HL-60 (cell line): ENCODE measurements around the gene ALOXE3.

ENCODE experiments used
- DNase-seq, 2 experiments: peaks; one replicate each; pipeline ENCODE4 v3.0.0-alpha.2; 2010 to 2020; ENCODE audit warnings: low read depth in 1 of 2, low spot score in 1 of 2
- H3K27ac ChIP-seq: fragments of 250-450 bp; sonication (Bioruptor Pico); replicated peaks from 2 replicates; pipeline ENCODE4 v1.5.1; 2020; ENCODE audit warnings: mild to moderate bottlenecking, moderate library complexity
- H3K27me3 ChIP-seq: fragments of 250-450 bp; sonication (Bioruptor Pico); 2 replicates; pipeline ENCODE4 v1.5.1; 2021; ENCODE audit warnings: mild to moderate bottlenecking, moderate library complexity; ENCODE audit not compliant: insufficient read depth, poor library complexity, severe bottlenecking
- H3K4me3 ChIP-seq: replicated peaks from 2 replicates; pipeline ENCODE4 v1.5.1; 2011; ENCODE audit warnings: mild to moderate bottlenecking, control low read depth, low read length; ENCODE audit not compliant: insufficient read depth
- GABPA ChIP-seq: IDR thresholded peaks from 2 replicates; pipeline ENCODE4 v1.6.1; 2012; ENCODE audit warnings: low read depth
- POLR2AphosphoS5 ChIP-seq: IDR thresholded peaks from 2 replicates; pipeline ENCODE4 v1.6.1; 2012; ENCODE audit warnings: low read depth
- SPI1 ChIP-seq: IDR thresholded peaks from 2 replicates; pipeline ENCODE4 v1.6.1; 2012; ENCODE audit warnings: low read depth, mild to moderate bottlenecking, borderline replicate concordance
- long read RNA-seq: library from polyadenylated mRNA; unstranded; transcript quantifications from one replicate; pipeline ENCODE4 v2.0.0, GENCODE V29; 2020
- TF ChIP-seq, protein P1 (sequence below): IDR thresholded peaks from one replicate; pipeline ENCODE4 v1.5.1; 2011; ENCODE audit warnings: low read length, control low read depth, inconsistent platforms; ENCODE audit not compliant: insufficient read depth
- TF ChIP-seq, protein P2 (sequence below): IDR thresholded peaks from 2 replicates; pipeline ENCODE4 v1.6.1; 2012; ENCODE audit warnings: low read depth; ENCODE audit not compliant: insufficient replicate concordance

The ALOXE3 gene
- long read RNA-seq = 0 reads

DNA sequence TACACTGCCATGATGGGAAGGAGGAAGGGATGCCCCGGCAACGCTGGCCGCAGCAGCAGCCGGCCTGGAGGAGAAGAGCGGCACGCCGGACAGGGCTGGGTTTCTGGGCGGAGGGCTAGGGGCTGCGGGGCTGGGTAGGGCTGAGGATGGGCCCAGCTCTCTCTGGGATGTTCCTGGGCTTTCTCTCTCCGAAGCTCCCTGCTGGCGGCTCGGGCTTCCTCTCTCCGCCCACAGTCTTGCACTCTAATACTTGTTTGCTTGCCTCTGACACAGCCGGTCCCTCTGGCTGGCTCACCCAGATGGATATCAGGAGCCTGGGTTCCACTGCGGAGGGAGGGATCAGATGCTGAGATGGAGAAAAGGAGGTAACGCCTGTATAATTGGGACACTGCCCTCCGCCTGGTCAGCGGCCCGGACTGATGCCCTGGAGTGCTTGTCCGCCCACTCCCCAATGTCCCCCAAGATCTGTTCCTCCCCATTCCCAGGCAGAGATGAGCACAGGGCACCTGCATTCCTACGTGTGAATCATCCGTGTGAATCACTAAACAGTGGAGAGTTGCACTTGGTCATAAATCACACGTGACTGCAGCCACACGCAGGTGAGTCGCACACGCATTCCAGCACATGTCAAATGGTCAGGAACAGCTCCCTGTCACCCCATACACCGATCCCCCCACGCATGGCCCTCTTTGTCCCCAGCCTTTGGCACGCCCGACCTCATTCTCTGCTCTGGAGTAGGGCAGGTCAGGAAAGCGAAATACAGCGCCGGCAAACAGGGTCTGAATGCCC lies at the start of gene ALOXE3:
ALOXE3 (minus strand) TSS at position 535 of the 789 bp plus-strand sequence; CDS start at position 11, 524 bp downstream.
- TF ChIP-seq, protein P1, sequence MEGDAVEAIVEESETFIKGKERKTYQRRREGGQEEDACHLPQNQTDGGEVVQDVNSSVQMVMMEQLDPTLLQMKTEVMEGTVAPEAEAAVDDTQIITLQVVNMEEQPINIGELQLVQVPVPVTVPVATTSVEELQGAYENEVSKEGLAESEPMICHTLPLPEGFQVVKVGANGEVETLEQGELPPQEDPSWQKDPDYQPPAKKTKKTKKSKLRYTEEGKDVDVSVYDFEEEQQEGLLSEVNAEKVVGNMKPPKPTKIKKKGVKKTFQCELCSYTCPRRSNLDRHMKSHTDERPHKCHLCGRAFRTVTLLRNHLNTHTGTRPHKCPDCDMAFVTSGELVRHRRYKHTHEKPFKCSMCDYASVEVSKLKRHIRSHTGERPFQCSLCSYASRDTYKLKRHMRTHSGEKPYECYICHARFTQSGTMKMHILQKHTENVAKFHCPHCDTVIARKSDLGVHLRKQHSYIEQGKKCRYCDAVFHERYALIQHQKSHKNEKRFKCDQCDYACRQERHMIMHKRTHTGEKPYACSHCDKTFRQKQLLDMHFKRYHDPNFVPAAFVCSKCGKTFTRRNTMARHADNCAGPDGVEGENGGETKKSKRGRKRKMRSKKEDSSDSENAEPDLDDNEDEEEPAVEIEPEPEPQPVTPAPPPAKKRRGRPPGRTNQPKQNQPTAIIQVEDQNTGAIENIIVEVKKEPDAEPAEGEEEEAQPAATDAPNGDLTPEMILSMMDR = no peak
- TF ChIP-seq GABPA (no peak), SPI1 (no peak), POLR2AphosphoS5 (no peak)
- TF ChIP-seq, protein P2, sequence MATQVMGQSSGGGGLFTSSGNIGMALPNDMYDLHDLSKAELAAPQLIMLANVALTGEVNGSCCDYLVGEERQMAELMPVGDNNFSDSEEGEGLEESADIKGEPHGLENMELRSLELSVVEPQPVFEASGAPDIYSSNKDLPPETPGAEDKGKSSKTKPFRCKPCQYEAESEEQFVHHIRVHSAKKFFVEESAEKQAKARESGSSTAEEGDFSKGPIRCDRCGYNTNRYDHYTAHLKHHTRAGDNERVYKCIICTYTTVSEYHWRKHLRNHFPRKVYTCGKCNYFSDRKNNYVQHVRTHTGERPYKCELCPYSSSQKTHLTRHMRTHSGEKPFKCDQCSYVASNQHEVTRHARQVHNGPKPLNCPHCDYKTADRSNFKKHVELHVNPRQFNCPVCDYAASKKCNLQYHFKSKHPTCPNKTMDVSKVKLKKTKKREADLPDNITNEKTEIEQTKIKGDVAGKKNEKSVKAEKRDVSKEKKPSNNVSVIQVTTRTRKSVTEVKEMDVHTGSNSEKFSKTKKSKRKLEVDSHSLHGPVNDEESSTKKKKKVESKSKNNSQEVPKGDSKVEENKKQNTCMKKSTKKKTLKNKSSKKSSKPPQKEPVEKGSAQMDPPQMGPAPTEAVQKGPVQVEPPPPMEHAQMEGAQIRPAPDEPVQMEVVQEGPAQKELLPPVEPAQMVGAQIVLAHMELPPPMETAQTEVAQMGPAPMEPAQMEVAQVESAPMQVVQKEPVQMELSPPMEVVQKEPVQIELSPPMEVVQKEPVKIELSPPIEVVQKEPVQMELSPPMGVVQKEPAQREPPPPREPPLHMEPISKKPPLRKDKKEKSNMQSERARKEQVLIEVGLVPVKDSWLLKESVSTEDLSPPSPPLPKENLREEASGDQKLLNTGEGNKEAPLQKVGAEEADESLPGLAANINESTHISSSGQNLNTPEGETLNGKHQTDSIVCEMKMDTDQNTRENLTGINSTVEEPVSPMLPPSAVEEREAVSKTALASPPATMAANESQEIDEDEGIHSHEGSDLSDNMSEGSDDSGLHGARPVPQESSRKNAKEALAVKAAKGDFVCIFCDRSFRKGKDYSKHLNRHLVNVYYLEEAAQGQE = no peak
- Histone ChIP-seq H3K4me3 (peak within 1 kb of the TSS; percentile 65), H3K27ac (peak within 1 kb of the TSS; percentile 19; the same call in 1 of the 2 replicates), H3K27me3 (peaks cover 7% of the 10 kb centered on the region)
- DNase-seq = no peak

DNA sequence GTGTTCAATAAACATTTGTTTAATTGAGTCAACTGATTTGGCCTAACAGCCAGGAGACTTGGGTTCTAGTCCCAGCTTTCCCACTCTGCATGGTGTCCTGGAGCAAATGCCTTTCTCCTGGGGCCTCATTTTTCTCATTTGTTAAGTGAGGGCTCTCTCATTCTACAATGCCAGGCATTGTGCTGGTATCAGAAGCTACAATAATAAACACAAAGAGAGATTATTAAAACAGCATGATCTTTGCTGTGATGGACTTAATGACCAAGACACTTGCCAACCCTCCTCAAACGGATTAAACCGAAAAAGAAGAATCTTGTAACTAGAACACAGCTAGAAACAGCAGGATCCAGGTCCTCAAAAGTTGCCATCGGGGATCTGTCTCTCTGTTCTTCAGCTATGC lies 49.2 kb upstream of the ALOXE3 start:
- H3K4me3 ChIP-seq = no peak overlapping the region
- no peaks in the 10 kb centered on the region for H3K27me3 ChIP-seq
- DNase-seq = no peak
- H3K27ac ChIP-seq = no peak overlapping the region
- TF ChIP-seq SPI1 (no peak), POLR2AphosphoS5 (no peak), GABPA (no peak)
- TF ChIP-seq, protein P2 = no peak
- TF ChIP-seq, protein P1 = no peak

DNA sequence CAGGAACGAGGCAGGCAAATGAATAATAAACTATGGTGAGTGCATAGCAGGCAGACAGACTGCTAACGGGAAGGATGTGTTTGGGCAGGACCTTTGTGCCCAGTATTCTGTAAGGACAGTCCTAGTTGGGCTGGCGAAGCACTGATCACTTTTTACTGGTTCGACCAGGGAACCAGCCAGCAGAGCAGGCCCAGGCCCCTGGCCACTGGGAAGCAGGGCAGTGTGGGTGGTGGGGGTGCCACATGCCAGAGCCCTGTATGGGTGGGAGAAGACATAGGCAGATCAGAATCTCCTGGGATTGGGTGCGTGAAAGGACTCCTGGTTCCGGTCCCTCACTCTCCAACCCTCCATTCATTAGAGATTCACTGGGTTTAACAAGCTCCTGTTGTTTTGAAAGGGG lies 48.4 kb upstream of the ALOXE3 start:
- no peak for DNase-seq
- Histone ChIP-seq H3K27ac (no peak overlapping the region), H3K27me3 (no peaks in the 10 kb centered on the region), H3K4me3 (no peak overlapping the region)
- TF ChIP-seq POLR2AphosphoS5 = no peak
- TF ChIP-seq, protein P2 = no peak
- no peak for TF ChIP-seq GABPA
- no peak for TF ChIP-seq SPI1
- TF ChIP-seq, protein P1 = no peak
